ENCODE measurements around the gene FAM20B. TPM values are rescaled to one million over a fixed set of nuclear protein-coding genes. Genes with fewer than 3 reads are reported as not detected.

Gene FAM20B
- total RNA-seq, 1 donor from 2014 or later, result 19.9 TPM

DNA sequence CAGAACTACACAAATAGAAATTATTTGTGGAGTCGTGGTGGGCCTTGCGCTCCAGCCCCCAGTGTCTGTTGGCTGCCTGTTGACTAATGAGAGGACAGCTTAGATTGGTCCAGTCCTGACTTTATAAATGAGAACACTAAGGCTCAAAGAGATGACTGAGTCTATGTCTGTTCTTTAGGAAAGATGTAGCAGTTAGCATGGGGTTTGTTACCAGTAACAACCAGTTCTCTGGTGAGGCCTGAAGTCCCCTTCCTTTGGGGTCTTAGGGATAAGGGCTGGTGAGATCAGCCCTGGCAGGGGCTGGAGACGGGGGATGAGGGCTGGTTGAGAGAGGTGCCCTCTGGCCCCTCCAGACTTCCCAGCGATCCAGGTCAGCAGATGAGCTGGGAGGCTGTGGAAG is 65.2 kb downstream of the FAM20B start:
- DNase-seq (ENCODE audit: low spot score), result no peak
- no peak for ATAC-seq

DNA sequence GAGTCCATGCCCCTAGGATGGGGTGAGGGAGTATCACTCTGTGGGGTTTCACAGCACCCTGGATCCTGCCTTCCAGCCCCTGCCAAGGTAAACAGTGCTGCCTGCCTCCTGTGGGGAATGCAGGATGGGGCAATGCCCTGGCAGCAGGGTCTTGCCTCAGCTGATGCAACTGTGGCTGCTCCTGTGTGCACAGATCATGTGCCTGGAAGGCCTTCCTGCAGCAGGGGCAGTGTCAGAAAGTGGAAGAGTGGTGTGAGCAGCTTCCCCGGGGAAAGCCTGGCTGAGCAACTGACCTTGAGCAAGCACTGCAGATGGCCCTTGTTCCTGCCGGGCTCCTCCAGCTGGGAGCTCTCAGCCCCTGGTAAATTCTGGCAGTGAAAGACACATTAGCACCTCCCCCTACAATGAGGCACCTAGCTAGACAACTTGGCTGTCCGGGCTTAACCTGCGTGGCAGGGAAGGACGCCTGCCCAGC is 66.0 kb downstream of the FAM20B start:
- ATAC-seq, result peak; percentile 74
- DNase-seq (ENCODE audit: low spot score), result peak; percentile 98

DNA sequence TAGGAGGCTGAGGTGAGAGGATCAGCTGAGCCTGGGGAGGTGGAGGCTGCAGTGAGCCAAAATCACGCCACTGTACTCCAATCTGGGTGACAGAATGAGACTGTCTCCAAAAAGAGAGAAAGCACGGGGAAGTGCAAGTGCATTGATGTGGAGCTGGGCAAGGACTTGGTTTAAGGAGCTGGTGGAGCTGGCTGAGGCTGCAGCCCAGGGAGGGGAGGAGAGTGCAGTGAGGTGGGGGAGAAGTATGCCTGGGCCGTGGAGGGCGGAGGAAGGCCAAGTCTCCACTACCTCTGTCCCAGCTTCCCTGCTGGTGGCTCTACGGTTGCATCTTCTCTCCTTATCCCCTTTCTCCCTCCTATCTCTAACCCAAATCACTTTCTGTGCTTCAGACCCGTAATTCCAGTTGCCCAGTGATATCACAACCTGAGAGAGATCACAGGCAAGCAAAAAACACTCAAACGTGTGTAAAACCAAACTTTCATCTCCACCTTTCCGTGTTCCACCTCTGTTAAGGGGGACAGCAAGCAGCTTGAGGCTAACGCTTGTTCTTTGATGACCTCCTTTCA is 67.3 kb downstream of the FAM20B start:
- DNase-seq (ENCODE audit: low spot score), result no peak

DNA sequence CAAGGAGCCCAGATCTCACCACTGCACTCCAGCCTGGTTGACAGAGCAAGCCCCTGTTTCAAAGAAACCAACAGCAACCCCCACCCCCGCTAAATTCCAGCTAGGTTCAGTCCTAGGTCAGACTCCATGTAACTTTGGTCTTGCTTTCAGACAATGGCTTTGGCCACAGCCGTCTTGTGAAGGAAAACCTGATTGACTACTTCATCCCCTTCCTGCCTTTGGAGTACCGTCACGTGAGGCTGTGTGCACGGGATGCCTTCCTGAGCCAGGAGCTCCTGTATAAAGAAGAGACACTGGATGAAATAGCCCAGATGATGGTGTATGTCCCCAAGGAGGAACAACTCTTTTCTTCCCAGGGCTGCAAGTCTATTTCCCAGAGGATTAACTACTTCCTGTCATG is 69.1 kb downstream of the FAM20B start:
- DNase-seq (ENCODE audit: low spot score), result no peak

More for the DNA sequence above, 67.3 kb downstream of the FAM20B start:
- no peak for ATAC-seq

DNA sequence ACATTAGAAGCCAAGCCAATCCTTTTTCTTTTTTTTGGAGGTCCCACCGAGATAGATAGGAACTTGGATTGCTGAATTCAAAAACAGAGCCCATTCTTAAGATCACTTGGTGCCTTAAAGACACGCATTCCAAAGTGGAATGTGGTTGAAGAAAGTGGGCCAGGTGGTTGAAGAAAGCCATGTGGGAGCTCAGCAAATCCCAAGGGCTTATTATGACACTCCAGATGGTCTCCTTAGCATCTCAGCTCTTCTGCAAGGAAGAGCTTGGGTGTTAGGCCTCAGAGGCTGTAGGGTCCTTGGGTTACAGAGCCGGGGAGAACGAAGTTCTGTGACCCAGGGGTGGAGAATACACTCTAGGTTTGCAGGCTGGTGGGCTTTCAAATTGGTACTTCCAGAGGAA is 69.7 kb downstream of the FAM20B start:
- ATAC-seq (no peak), DNase-seq (ENCODE audit: low spot score) (no peak)

More for the DNA sequence above, 69.1 kb downstream of the FAM20B start:
- ATAC-seq, result no peak

DNA sequence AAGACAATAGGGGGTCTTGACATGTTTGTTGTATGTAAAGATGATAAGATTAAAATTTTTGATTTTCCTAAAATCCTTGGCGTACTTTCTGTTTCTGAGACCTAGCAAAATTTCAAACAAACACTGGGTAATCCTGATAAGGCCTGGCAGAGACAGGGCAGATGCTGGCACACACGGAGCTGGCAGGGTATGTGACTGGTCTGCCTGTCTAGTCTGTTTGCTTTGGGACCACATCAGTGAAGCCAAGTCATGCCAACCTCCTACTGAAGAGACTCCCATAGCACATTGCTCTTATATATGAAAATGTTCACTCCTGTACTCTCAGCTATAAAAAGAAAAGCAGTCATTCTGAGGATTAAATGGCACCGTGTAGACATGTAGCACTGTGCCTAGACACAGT is 70.2 kb downstream of the FAM20B start:
- ATAC-seq (peak; percentile 67), DNase-seq (ENCODE audit: low spot score) (peak; percentile 82)

DNA sequence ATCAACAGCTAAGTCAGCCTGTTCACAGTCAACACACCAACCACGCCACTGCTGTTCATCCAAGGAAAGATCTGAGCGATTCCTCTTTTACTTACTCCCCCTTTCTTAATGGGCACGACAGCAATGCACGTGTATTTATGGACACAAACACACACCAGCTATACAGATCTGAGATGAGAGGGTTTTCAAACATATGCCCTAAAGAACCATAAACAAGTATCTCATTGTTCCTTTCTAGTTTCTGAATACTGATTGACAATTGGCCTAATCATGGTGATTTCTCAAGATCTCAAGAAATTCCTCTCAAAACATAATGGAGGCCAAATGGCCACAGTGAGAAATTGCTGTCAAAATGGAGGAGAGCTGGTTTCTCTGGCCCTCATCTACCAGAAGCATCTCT is 74.2 kb downstream of the FAM20B start:
- ATAC-seq (no peak), DNase-seq (ENCODE audit: low spot score) (no peak)

DNA sequence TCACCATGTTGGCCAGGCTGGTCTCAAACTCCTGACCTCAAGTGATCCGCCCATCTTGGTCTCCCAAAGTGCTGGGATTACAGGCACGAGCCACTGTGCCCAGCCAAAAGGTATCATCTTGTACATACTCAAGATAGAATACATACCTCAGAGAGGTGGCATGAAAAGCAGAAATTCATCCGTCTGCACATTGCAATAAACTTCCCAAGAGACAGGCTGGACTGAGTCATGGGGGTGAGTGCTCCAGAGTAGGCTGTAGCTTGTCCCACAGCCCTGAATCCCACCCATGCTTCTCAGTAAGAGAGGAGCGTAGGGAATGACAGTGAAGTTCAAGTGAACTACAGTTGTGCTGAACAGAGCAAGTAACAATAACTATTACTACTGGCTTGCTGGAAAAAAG is 75.9 kb downstream of the FAM20B start:
- DNase-seq (ENCODE audit: low spot score) (no peak), ATAC-seq (no peak)

DNA sequence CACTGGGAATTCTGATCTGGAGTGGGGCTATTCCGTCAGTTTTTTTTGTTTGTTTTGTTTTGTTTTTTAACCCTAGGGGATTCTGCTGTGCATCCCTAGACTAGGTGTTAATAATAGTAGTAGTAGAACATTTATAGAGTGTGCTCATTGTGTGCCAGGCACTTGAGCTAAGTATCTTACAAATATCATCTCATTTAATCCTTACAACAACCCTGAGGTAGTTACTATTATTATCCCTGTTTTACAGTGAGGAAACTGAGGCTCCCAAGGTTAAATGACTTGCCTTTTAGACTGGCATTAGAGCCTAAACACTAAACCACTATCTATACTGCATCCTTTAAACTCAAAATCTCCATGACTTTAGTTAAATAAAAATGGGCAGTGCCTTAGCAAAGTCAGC is 78.3 kb downstream of the FAM20B start:
- ATAC-seq, result no peak
- DNase-seq (ENCODE audit: low spot score), result no peak

DNA sequence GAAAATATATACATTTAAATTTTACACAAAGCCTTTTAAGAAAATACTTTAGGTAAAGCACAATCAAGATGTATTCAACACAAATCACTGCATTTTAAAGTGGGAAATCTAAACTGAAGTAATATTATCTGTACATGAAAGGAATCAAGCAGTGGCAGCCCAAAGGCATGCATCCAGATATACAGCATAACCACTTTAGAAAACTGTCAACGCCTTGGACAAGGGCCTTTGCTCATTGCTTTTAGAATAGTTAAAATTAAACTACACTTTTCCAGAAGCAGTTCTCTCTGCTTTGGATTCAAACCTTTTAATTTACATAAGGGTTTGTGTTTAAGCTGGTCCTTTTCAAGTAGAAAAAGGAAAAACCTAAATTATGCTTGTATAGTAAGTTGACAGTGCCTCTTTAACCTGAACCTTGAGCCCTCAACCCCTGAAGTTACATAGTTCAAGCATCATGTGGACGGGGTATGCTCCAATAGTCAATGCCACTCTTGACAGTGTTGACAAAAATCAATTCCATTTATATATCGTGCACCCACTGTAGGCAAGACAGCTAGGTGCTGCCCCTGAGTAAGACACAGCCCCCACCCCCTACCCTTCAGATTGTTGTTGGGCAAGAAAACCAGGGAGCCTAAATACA is 79.0 kb downstream of the FAM20B start:
- peak; percentile 73 for DNase-seq (ENCODE audit: low spot score)

DNA sequence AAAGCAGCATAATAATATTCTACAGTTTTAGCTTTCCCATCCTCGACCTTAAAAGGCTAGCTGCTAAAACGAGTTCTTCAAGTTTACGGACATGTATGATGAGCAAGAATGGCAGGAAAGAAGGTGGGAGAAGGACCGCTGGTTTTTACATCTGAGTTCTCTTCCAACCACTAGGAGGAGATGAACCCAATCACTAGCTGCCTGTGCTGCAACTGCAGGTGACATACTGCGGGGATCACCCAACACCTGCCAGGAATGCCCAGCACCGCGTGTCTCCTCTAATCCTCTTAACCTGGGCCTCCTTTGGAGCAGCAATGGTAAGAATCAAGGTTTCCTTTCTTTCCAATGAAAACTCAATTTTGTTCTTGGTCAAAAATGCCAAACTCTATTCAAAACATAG is 79.7 kb downstream of the FAM20B start:
- no peak for DNase-seq (ENCODE audit: low spot score)
- peak; percentile 31 for ATAC-seq

More for the DNA sequence above, 79.0 kb downstream of the FAM20B start:
- peak; percentile 75 for ATAC-seq

DNA sequence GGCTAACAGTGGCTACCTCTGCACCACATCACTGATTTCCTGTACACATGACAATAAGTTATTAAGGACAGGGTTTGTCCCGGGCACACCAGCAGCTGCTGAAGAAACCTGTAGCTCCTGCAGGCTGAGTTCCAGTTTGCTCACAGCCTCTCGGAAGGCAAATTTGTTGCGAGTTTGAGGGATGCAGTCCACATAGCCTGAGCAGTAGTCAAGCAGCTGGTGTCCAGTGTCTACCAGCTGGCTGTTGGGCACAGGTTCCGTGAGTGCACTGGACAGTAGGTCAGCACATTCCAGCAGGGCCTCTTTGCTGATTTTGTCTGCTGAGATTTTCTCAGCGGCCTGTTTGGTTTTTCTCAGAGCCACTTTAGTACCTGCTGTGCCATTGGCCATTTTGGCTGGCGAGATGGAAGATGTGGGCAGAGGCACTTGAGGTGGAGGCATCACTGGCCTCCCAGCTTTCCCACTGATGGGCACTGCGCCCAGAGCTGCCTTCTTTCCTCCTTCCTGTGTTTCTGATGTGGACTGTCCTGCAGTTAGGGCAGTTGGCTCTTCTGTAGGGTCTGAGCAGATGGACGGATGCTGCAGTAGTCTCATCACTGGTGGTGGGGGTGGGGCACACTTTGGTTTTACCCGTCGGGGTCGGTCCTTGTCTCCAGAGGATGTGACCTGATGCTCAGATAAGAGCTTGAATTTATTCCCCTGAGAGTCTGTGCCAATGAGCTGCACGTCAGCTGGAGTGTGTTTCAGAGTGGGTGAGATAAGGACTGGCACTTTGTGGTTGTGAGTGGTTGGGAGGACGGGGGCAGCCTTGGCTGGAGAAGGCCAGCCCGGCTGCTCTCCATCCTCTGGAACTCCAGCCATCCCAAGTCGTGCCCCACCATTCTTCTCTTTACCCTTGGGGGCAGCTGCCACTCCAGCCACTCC is 82.3 kb downstream of the FAM20B start:
- DNase-seq (ENCODE audit: low spot score) (no peak), ATAC-seq (peak; percentile 32)

DNA sequence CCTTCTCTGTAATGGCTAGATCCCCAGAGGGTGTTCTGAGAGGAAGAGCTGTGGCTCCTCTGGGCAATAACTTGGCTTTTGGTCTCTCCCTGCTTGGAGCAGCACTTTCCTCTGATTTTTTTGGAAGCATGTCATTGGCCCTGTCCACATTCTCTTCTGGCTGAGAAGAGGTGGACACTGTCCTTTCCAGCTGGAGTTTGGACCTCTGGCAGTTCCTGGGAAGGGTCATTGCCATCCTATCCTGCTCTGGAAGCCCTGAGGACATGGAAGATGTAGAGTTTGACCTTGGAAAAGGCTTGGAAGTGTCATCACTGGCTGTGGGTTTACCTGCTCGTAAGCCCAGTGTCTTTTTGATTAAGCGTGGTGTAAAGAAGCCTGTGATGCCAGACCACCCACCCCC is 83.0 kb downstream of the FAM20B start:
- DNase-seq (ENCODE audit: low spot score) (peak; percentile 84), ATAC-seq (peak; percentile 84)

DNA sequence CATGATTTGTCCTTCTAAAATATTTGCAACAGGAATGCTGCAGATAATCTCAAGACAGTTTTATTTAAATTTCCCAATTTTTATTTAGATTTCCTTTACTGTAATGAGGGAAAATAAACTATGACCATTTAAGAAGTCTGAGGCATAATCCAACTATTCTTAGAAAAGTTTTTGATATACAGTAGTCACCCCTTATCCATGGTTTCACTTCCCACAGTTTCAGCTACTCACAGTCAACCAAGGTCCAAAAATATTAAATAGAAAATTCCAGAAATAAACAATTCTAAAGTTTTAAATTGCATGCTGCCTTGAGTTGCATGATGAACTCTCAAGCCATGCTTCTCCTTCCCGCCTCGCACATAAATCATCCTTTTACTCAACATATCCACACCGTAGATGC is 89.5 kb downstream of the FAM20B start:
- DNase-seq (ENCODE audit: low spot score) (no peak), ATAC-seq (no peak)

DNA sequence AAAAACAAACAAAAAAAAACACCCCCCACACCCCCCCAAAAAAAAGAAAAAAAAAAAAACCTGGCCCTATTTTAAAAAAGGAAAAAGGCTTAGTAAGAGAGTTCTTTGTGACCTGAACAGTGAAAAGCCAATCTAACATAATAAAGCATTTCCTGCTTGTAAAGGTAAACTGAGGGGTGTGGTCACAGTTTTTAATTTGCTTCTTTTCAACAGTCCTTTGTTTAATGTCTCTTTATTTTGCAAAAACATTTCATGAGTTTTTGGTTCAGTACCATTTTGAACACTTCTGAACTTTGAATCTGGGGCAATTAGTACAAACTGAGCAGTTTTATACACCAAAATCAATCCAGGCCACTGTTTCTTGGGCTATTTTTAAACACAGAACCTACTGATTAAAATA is 93.8 kb downstream of the FAM20B start:
- ATAC-seq (peak; percentile 47), DNase-seq (ENCODE audit: low spot score) (no peak)

DNA sequence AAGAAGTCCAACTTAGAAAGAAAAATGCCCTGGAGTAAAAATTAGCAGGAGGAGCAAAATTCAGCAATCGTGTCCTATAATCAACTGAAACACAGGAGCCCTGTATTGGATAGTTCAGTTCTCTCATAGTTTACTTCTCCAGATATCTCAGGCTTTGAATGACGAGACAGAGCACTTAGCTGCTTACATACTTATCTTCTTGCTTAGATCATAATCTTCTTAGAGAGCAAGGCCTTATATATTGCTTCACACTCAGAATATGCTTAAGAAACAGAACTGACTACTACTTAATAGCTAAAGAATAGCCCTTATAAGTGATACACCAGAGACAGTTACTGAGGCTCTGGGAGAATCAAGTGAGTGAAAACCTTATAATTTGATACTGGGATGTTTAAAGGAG is 95.0 kb downstream of the FAM20B start:
- ATAC-seq (peak; percentile 15), DNase-seq (ENCODE audit: low spot score) (no peak)

DNA sequence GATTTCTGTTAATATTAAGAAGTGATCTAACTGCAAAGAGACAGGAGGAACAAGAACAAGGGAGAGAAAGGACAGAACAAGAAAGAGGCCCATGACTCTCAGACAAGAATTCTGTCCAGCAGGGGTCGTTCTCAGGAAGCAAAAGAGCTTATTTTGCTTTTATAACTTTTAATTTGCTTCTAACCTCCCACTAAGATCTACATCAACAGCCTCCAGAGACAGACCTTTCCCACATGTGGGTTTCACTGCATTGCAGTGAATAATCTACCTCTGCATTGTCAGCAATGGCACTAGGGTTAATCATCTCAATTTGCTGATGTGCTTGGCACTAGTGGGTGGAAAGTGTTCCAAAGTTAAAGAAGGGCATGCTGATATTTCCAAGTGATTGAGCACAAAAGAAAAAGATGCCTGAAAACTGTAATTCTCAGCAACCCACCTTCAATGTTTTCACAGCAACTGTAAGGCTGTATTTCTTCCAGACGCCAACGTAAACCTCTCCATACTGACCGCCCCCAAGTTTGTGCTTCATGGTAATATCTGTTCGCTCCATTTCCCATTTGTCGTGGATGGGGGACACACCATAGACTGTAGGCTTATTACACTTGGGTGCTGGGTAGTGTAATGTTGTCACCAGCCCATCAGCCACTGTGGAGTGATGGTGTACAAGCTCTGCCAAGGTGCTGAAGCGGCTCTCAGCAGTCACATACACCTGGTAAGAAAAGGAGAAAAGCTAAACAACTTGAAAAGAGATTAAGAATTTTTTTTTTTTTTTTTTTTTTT is 95.7 kb downstream of the FAM20B start:
- DNase-seq (ENCODE audit: low spot score) (no peak), ATAC-seq (peak; percentile 86)

DNA sequence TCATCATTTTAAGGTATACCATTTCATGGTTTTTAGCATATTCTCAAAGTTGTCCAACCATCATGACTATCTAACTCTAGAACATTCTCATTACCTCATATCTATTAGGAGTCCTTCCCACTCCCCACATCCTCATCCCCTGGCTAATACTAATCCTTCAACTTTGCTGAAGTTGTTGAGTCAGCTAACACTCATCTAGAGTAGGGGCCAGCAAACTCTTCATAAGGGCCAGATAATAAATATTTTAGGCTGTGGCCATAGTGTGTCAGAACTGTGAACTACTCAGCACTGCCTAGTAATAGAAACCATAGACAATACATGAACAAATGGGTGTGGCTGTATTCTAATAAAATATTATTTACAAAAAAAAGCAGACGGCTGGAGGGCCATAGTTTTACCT is 99.2 kb downstream of the FAM20B start:
- no peak for ATAC-seq
- no peak for DNase-seq (ENCODE audit: low spot score)
